Activated CD4-positive, alpha-beta memory T cell treated with anti-CD3 and anti-CD28 coated beads, Interleukin-2, amount 10 ng/mL, durations not matched to agents 7 days and 5 days (primary cell): ENCODE data around the gene MRTFA. TPM values are rescaled to one million over a fixed set of nuclear protein-coding genes. Genes with fewer than 3 reads are reported as not detected.
"Not testable (repeated sequence)": the region's sequence is repeated elsewhere in the genome, so short reads cannot be mapped to it uniquely, and the experiment has no call there.

Experiments used
- CTCF ChIA-PET: fragments of 350-600 bp; sonication (Branson Sonifier 250); formaldehyde crosslinking; loops from one replicate; lab custom pipeline; 2021; ENCODE audit warnings: antibody characterized with exemption, inconsistent platforms; lab: Charles Lee
- POLR2A ChIA-PET: fragments of 350-600 bp; sonication (Branson Sonifier 250); formaldehyde crosslinking; loops from one replicate; lab custom pipeline; 2021; ENCODE audit warnings: antibody characterized with exemption; lab: Charles Lee
- DNase-seq: peaks from one replicate; pipeline ENCODE4 v3.0.0-alpha.2; 2020
- H3K27ac Mint-ChIP-seq: one replicate; pipeline ENCODE4 v1.8.0; 2021; ENCODE audit warnings: mild to moderate bottlenecking, mixed read lengths
- H3K27me3 Mint-ChIP-seq: one replicate; pipeline ENCODE4 v1.8.0; 2021; ENCODE audit warnings: mixed read lengths
- H3K36me3 Mint-ChIP-seq: one replicate; pipeline ENCODE4 v1.8.0; 2021; ENCODE audit warnings: low read depth, mixed read lengths
- H3K4me1 Mint-ChIP-seq: one replicate; pipeline ENCODE4 v1.8.0; 2021; ENCODE audit warnings: mixed read lengths
- H3K4me3 Mint-ChIP-seq: one replicate; pipeline ENCODE4 v1.8.0; 2021; ENCODE audit warnings: mild to moderate bottlenecking, mixed read lengths
- H3K9me3 Mint-ChIP-seq: one replicate; pipeline ENCODE4 v1.8.0; 2021; ENCODE audit warnings: mixed read lengths
- total RNA-seq, 2 experiments: library from RNA; stranded (reverse); gene quantifications; one replicate each; pipeline ENCODE4 v1.2.3, GENCODE V29; 2021

The MRTFA gene
- total RNA-seq, 2 experiments from 2014 or later: 58.5 to 61.5 TPM

GRCh38 chr22:40520562-40520961 lies 116.0 kb downstream of the MRTFA start:
- ChIA-PET CTCF (interaction anchor here (0.8 to 1.9 kb wide), 2 partner anchors 116 to 126 kb away, joined by 4 to 10 read pairs; partner anchors contain the start of gene MRTFA), POLR2A (interaction anchor here (1.2 kb wide), 1 partner anchor 14 kb away, joined by 5 read pairs; no protein-coding TSS in a partner anchor)
- H3K27ac Mint-ChIP-seq: no peak overlapping the region
- DNase-seq: no peak
- H3K27me3 Mint-ChIP-seq: no peaks in the 10 kb centered on the region
- H3K4me1 Mint-ChIP-seq: peaks cover 29% of the 10 kb centered on the region
- H3K36me3 Mint-ChIP-seq: peaks cover 15% of the 10 kb centered on the region
- no peak overlapping the region for H3K4me3 Mint-ChIP-seq
- H3K9me3 Mint-ChIP-seq: no peaks in the 10 kb centered on the region

- Mint-ChIP-seq H3K27ac (no peak overlapping the region), H3K4me1 (peaks cover 28% of the 10 kb centered on the region), H3K36me3 (peaks cover 18% of the 10 kb centered on the region), H3K27me3 (no peaks in the 10 kb centered on the region), H3K9me3 (no peaks in the 10 kb centered on the region), H3K4me3 (no peak overlapping the region)
- CTCF ChIA-PET: interaction anchor here (1.9 kb wide), 1 partner anchor 127 kb away, joined by 10 read pairs; no protein-coding TSS in a partner anchor
- no peak for DNase-seq
- POLR2A ChIA-PET: interaction anchor here (1.0 to 1.2 kb wide), 2 partner anchors 8 to 14 kb away, joined by 3 to 5 read pairs; no protein-coding TSS in a partner anchor
Measured at GRCh38 chr22:40519948-40520331, 116.6 kb downstream of the MRTFA start.

GRCh38 chr22:40519284-40519947 lies 117.1 kb downstream of the MRTFA start:
- DNase-seq: no peak
- H3K4me3 Mint-ChIP-seq: peak overlapping the region; percentile 47
- H3K9me3 Mint-ChIP-seq: no peaks in the 10 kb centered on the region
- no peaks in the 10 kb centered on the region for H3K27me3 Mint-ChIP-seq
- CTCF ChIA-PET: interaction anchor here (1.1 to 1.9 kb wide), 3 partner anchors 11 to 127 kb away, joined by 3 to 10 read pairs (median 3); no protein-coding TSS in a partner anchor
- H3K36me3 Mint-ChIP-seq: peaks cover 18% of the 10 kb centered on the region
- peaks cover 28% of the 10 kb centered on the region for H3K4me1 Mint-ChIP-seq
- peak overlapping the region; percentile 57 for H3K27ac Mint-ChIP-seq
- POLR2A ChIA-PET: interaction anchor here (1.0 to 1.2 kb wide), 2 partner anchors 9 to 15 kb away, joined by 3 to 5 read pairs; no protein-coding TSS in a partner anchor

- CTCF ChIA-PET: interaction anchor here (1.0 to 1.2 kb wide), 3 partner anchors 12 to 380 kb away, joined by 3 read pairs; no protein-coding TSS in a partner anchor
- POLR2A ChIA-PET: no interaction called here
- H3K27ac Mint-ChIP-seq: peak overlapping the region; percentile 57
Measured at GRCh38 chr22:40518840-40519239, 117.7 kb downstream of the MRTFA start.

GRCh38 chr22:40517631-40518030 lies 118.9 kb downstream of the MRTFA start:
- no peaks in the 10 kb centered on the region for H3K9me3 Mint-ChIP-seq
- no peak overlapping the region for H3K27ac Mint-ChIP-seq
- CTCF ChIA-PET: interaction anchor here (1.0 kb wide), 2 partner anchors 9 to 382 kb away, joined by 3 read pairs; no protein-coding TSS in a partner anchor

More at GRCh38 chr22:40518840-40519239, 117.7 kb downstream of the MRTFA start:
- peaks cover 26% of the 10 kb centered on the region for H3K4me1 Mint-ChIP-seq
- no peak for DNase-seq
- H3K9me3 Mint-ChIP-seq: no peaks in the 10 kb centered on the region
- peaks cover 18% of the 10 kb centered on the region for H3K36me3 Mint-ChIP-seq
- H3K27me3 Mint-ChIP-seq: no peaks in the 10 kb centered on the region
- H3K4me3 Mint-ChIP-seq: peak overlapping the region; percentile 47

GRCh38 chr22:40516416-40516815 lies 120.1 kb downstream of the MRTFA start:
- CTCF ChIA-PET: interaction anchor here (0.6 to 1.0 kb wide), 3 partner anchors 8 to 1870 kb away, joined by 3 to 4 read pairs (median 3); no protein-coding TSS in a partner anchor
- Mint-ChIP-seq H3K36me3 (peaks cover 18% of the 10 kb centered on the region), H3K27ac (no peak overlapping the region), H3K4me1 (peaks cover 26% of the 10 kb centered on the region), H3K4me3 (no peak overlapping the region), H3K27me3 (no peaks in the 10 kb centered on the region), H3K9me3 (no peaks in the 10 kb centered on the region)
- no peak for DNase-seq
- POLR2A ChIA-PET: interaction anchor here (0.6 to 2.6 kb wide), 3 partner anchors 10 to 123 kb away, joined by 3 to 9 read pairs (median 3); no protein-coding TSS in a partner anchor

More at GRCh38 chr22:40517631-40518030, 118.9 kb downstream of the MRTFA start:
- Mint-ChIP-seq H3K4me1 (peaks cover 26% of the 10 kb centered on the region), H3K27me3 (no peaks in the 10 kb centered on the region), H3K4me3 (no peak overlapping the region), H3K36me3 (peaks cover 18% of the 10 kb centered on the region)
- POLR2A ChIA-PET: interaction anchor here (0.8 to 2.6 kb wide), 3 partner anchors 16 to 119 kb away, joined by 3 to 9 read pairs (median 4); partner anchors contain the start of gene MRTFA
- DNase-seq: no peak

- POLR2A ChIA-PET: interaction anchor here (1.0 kb wide), 1 partner anchor 10 kb away, joined by 3 read pairs; no protein-coding TSS in a partner anchor
- H3K27ac Mint-ChIP-seq: no peak overlapping the region
- no peak for DNase-seq
- CTCF ChIA-PET: interaction anchor here (1.0 to 1.7 kb wide), 4 partner anchors 21 to 170 kb away, joined by 3 to 6 read pairs (median 4); no protein-coding TSS in a partner anchor
- H3K27me3 Mint-ChIP-seq: no peaks in the 10 kb centered on the region
- peaks cover 7% of the 10 kb centered on the region for H3K36me3 Mint-ChIP-seq
- no peak overlapping the region for H3K4me3 Mint-ChIP-seq
- H3K4me1 Mint-ChIP-seq: peaks cover 2% of the 10 kb centered on the region
- no peaks in the 10 kb centered on the region for H3K9me3 Mint-ChIP-seq
Measured at GRCh38 chr22:40512426-40513136, 123.9 kb downstream of the MRTFA start.

- CTCF ChIA-PET: interaction anchor here (1.0 kb wide), 1 partner anchor 22 kb away, joined by 3 read pairs; no protein-coding TSS in a partner anchor
- H3K4me3 Mint-ChIP-seq: no peak overlapping the region
- POLR2A ChIA-PET: no interaction called here
Measured at GRCh38 chr22:40511604-40512003, 124.9 kb downstream of the MRTFA start.

GRCh38 chr22:40510631-40511364 lies 125.7 kb downstream of the MRTFA start:
- no peak overlapping the region for H3K27ac Mint-ChIP-seq

More at GRCh38 chr22:40511604-40512003, 124.9 kb downstream of the MRTFA start:
- H3K4me1 Mint-ChIP-seq: no peaks in the 10 kb centered on the region
- H3K27ac Mint-ChIP-seq: no peak overlapping the region
- no peak for DNase-seq
- H3K36me3 Mint-ChIP-seq: peaks cover 3% of the 10 kb centered on the region
- no peaks in the 10 kb centered on the region for H3K9me3 Mint-ChIP-seq
- no peaks in the 10 kb centered on the region for H3K27me3 Mint-ChIP-seq

GRCh38 chr22:40509401-40510134 lies 127.0 kb downstream of the MRTFA start:
- Mint-ChIP-seq H3K27me3 (no peaks in the 10 kb centered on the region), H3K9me3 (no peaks in the 10 kb centered on the region), H3K4me1 (no peaks in the 10 kb centered on the region), H3K4me3 (no peak overlapping the region), H3K27ac (no peak overlapping the region), H3K36me3 (no peaks in the 10 kb centered on the region)
- POLR2A ChIA-PET: no interaction called here
- CTCF ChIA-PET: interaction anchor here (0.8 kb wide), 1 partner anchor 15 kb away, joined by 3 read pairs; no protein-coding TSS in a partner anchor
- DNase-seq: no peak

More at GRCh38 chr22:40510631-40511364, 125.7 kb downstream of the MRTFA start:
- H3K27me3 Mint-ChIP-seq: no peaks in the 10 kb centered on the region
- no peaks in the 10 kb centered on the region for H3K4me1 Mint-ChIP-seq
- CTCF ChIA-PET: no interaction called here
- H3K9me3 Mint-ChIP-seq: no peaks in the 10 kb centered on the region
- peaks cover 3% of the 10 kb centered on the region for H3K36me3 Mint-ChIP-seq
- DNase-seq: no peak
- H3K4me3 Mint-ChIP-seq: no peak overlapping the region
- POLR2A ChIA-PET: no interaction called here

- H3K36me3 Mint-ChIP-seq, H3K27me3 Mint-ChIP-seq, H3K27ac Mint-ChIP-seq, H3K9me3 Mint-ChIP-seq, POLR2A ChIA-PET, H3K4me3 Mint-ChIP-seq, DNase-seq, H3K4me1 Mint-ChIP-seq: not testable (repeated sequence)
- CTCF ChIA-PET: interaction anchor here (1.0 kb wide), 1 partner anchor 8 kb away, joined by 4 read pairs; no protein-coding TSS in a partner anchor
Measured at GRCh38 chr22:40508046-40508445, 128.5 kb downstream of the MRTFA start.
